Cardiac muscle cell (in vitro differentiated cells and primary cell): Measurements from ENCODE around the gene GRIN1. TPM values are rescaled to one million over a fixed set of nuclear protein-coding genes. Genes with fewer than 3 reads are reported as not detected.

Experiments used
- DNase-seq, 2 donors: peaks; one replicate each; pipeline versions ENCODE4 v3.0.0 to v3.0.0-alpha.2; 2010 to 2017; ENCODE audit warnings: low read depth in 1 of 2, low spot score in 1 of 2
- H3K27ac ChIP-seq: fragments of 200-600 bp; sonication (generic); 2 replicates; pipeline ENCODE4 v1.5.1; 2016
- H3K27me3 ChIP-seq: fragments of 200-600 bp; sonication (generic); 2 replicates; pipeline ENCODE4 v1.6.0; 2016; ENCODE audit warnings: control low read depth
- H3K36me3 ChIP-seq: fragments of 200-600 bp; sonication (generic); 2 replicates; pipeline ENCODE4 v1.5.1; 2016; ENCODE audit warnings: control low read depth
- H3K4me1 ChIP-seq: fragments of 200-600 bp; sonication (generic); 2 replicates; pipeline ENCODE4 v1.8.1; 2017; ENCODE audit warnings: low read depth, mild to moderate bottlenecking, mixed run types
- H3K4me3 ChIP-seq: fragments of 200-600 bp; sonication (generic); 2 replicates; pipeline ENCODE4 v1.5.1; 2016; ENCODE audit warnings: mild to moderate bottlenecking
- H3K9me3 ChIP-seq: fragments of 200-600 bp; sonication (generic); 2 replicates; pipeline ENCODE4 v1.5.1; 2017; ENCODE audit warnings: low read depth, mild to moderate bottlenecking, control low read depth
- CTCF ChIP-seq: IDR thresholded peaks from 2 replicates; pipeline ENCODE4 v1.5.1; 2012; ENCODE audit warnings: low read depth, mild to moderate bottlenecking, low read length
- polyA plus RNA-seq: library from polyadenylated mRNA; unstranded; fragments of >200 nt; fragmentation: Nextera tagmentation; extraction: Ambion mirVana; gene quantifications from 2 replicates; pipeline ENCODE4 v1.2.1, GENCODE V29; 2016
- total RNA-seq: library from RNA; depleted of rRNA; stranded (reverse); fragments of >200 nt; gene quantifications from 2 replicates; pipeline ENCODE4 v1.2.3, GENCODE V29; 2016

GRIN1 gene
- total RNA-seq, result 0.03 TPM in 1 of 2 replicates, not detected in the other
- 0.22 and 0.49 TPM in 2 replicates for polyA plus RNA-seq

- peak; percentile 46 to 84 for DNase-seq
- H3K36me3 ChIP-seq, result no peaks in the 10 kb centered on the region
- no peak within 1 kb of the TSS for H3K4me3 ChIP-seq
Observed at GRCh38 chr9:137138722-137139467, at the start of gene GRIN1. GRIN1 (plus strand) TSS chr9:137139154; CDS start chr9:137139487, 333 bp downstream.

GRCh38 chr9:137089232-137089947 lies 49.6 kb upstream of the GRIN1 start:
- no peak overlapping the region for H3K4me3 ChIP-seq
- no peak for DNase-seq
- no peak for TF ChIP-seq CTCF

More at GRCh38 chr9:137138722-137139467, at the start of gene GRIN1:
- Histone ChIP-seq H3K9me3 (no peaks in the 10 kb centered on the region), H3K4me1 (no peaks in the 10 kb centered on the region), H3K27me3 (peaks cover 98% of the 10 kb centered on the region), H3K27ac (no peak within 1 kb of the TSS)
- TF ChIP-seq CTCF, result no peak

GRCh38 chr9:137095664-137096517 lies 43.1 kb upstream of the GRIN1 start:
- Histone ChIP-seq H3K36me3 (peaks cover 12% of the 10 kb centered on the region), H3K9me3 (no peaks in the 10 kb centered on the region), H3K4me3 (no peak overlapping the region), H3K4me1 (no peaks in the 10 kb centered on the region), H3K27me3 (no peaks in the 10 kb centered on the region), H3K27ac (no peak overlapping the region)
- peak; percentile 11 for TF ChIP-seq CTCF
- DNase-seq, result no peak

More at GRCh38 chr9:137089232-137089947, 49.6 kb upstream of the GRIN1 start:
- Histone ChIP-seq H3K36me3 (peaks cover 3% of the 10 kb centered on the region), H3K27ac (no peak overlapping the region), H3K27me3 (no peaks in the 10 kb centered on the region), H3K4me1 (peaks cover 4% of the 10 kb centered on the region), H3K9me3 (no peaks in the 10 kb centered on the region)

- H3K9me3 ChIP-seq, result no peaks in the 10 kb centered on the region
- DNase-seq, result no peak
- H3K4me1 ChIP-seq, result no peaks in the 10 kb centered on the region
- peaks cover 15% of the 10 kb centered on the region for H3K36me3 ChIP-seq
- no peaks in the 10 kb centered on the region for H3K27me3 ChIP-seq
- H3K4me3 ChIP-seq, result no peak overlapping the region
- H3K27ac ChIP-seq, result no peak overlapping the region
- TF ChIP-seq CTCF, result no peak
Observed at GRCh38 chr9:137096785-137097546, 42.0 kb upstream of the GRIN1 start.
